ENCODE measurements around the gene RTP1.

DNA sequence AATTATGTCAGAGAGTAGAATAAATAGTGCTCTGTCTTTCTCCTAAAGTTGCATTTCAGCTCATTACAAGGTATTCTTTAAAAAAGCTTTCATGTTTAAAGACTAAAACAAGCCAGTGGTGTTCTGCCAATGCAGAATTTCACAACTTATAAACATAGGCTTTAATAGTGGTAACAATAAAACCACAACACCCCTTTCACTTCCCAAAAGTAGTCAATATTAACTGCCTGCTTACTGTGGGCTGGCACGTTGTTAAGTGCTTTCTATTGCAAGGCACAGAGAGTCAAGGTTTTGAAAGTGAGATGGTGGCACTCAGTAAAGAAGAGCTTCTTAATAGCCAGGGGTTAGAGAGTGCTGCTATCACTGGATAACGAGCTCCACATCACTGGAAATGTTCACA is 8.4 kb upstream of the RTP1 start:
- TF ChIP-seq POLR2AphosphoS5 (IDR thresholded peaks at IDR 0.05; ENCODE audit: low read depth, low read length): no peak
- no peak for TF ChIP-seq CTCF (IDR thresholded peaks at IDR 0.05 in 2 of 3, conservative IDR thresholded peaks at IDR 0.05 in 1 of 3; ENCODE audit: borderline replicate concordance in 1 of 3, insufficient read depth in 1 of 3, low read depth in 2 of 3, low read length in 2 of 3)
- no peak for TF ChIP-seq EZH2phosphoT487 (IDR thresholded peaks at IDR 0.05; ENCODE audit: borderline replicate concordance)
- TF ChIP-seq POLR2A (IDR thresholded peaks at IDR 0.05; ENCODE audit: borderline replicate concordance, extremely low read depth, insufficient read depth, insufficient read length): no peak
- no peak for TF ChIP-seq YY1 (IDR thresholded peaks at IDR 0.05; ENCODE audit: extremely low read depth, insufficient replicate concordance, low read depth, low read length)
- TF ChIP-seq CEBPB (IDR thresholded peaks at IDR 0.05; ENCODE audit: low read depth): no peak
- no peak for TF ChIP-seq SP1 (IDR thresholded peaks at IDR 0.05; ENCODE audit: low read depth)
- no peak for TF ChIP-seq EZH2 (IDR thresholded peaks at IDR 0.05)
